Left forelimb (tissue), 1 donor: ENCODE results near the gene PIK3IP1.
"Not testable (repeated sequence)": the region's sequence is repeated elsewhere in the genome, so short reads cannot be mapped to it uniquely, and the experiment has no call there.

ENCODE experiments used
- DNase-seq: peaks from one replicate; pipeline ENCODE4 v3.0.0-alpha.2; 2018; ENCODE audit warnings: low spot score

PIK3IP1 gene

DNA sequence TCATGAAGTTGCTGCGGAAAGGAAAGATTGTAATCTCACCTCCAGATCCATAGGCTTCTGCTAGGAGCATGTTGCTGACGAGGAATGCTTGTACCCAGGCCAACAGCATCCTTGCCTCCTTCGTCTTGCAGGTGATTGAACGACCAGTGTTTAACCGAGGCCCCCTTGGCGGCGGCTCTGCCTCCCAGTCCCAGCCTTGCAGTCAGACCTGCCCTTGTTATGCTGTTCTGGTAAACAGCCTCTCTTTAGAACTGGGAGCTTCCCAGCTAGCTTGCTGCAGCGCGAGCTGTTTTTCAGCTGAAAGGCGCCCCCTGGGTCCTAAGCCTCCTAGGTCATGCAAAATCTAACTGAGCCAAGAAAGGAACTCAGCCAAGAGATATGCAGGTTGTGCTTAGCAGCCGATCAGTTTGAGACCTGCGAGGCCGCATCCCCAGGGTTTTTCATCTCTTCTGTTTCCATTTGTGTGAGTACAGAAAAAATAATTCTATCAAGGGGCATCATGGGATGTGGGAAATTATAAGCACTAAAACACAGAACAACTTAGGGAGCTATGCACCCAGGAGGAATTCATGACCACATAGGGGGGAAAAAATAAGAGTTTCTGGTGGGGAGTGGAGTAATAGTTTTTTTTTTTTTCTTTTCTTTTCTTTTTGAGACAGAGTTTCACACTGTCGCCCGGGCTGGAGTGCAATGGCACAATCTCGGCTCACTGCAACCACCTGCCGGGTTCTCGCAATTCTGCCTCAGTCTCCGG, at the start of gene PIK3IP1:
Gene PIK3IP1, minus strand, starts transcription at position 253 of the 754 bp plus-strand sequence. Its CDS starts 144 bp downstream, at position 109.
- no peak for DNase-seq

DNA sequence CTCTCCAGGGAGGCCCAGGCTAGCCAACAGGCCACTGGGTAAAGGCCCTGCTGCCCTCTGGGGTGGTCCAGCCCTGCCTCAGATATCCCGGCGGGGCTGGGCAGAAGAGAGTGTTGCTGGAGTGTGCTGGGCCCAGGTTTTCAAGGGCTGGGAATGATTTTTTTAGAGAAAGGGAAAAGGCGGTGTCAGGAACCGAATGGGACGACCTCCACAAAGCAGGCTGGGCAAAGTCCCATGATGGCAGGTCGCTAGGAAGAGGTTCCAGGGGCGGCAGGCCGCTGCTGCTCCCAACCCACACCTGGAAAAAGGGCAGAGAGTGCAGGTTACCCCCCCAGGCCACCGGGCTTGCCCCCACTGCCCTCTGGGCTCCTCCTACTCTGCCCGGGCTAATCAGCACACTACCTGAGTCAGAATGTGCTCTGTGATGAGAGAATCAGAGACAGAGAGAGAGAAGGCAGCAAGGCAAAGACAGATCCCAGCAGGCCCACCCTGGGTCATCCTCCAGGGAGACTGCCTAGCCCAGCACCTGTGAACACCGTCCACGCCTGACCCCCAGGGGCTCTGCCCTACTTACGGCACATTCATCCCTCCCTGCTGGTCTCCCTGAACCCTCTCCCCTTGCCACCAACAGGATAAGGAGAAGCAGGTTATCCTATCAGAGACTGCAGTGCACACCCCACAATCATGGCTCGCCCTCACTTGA, 49.2 kb upstream of the PIK3IP1 start:
- no peak for DNase-seq

DNA sequence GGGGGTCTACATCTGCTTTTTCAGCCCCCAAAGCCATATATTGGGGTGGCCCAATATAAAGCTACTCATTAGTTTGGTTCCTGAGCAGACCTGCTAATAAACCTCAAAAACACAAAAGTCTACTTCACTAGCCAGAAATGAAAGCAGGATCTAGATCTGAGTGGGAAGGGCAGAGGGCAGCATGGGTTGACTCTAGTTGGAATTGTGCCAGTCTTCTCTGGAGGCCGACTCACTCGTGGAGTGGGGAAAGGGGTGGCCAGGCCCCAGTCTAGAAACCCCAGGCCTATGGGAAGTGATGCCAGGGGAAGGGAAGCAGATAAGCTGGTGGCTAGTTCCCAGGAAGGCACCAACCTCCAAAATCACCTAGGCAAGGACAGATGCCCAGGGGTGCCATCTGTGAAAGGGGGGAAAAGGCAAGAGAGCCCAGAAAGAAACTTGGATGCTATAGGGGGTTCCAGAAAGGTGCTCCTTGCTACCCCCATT, 48.5 kb upstream of the PIK3IP1 start:
- DNase-seq = no peak

DNA sequence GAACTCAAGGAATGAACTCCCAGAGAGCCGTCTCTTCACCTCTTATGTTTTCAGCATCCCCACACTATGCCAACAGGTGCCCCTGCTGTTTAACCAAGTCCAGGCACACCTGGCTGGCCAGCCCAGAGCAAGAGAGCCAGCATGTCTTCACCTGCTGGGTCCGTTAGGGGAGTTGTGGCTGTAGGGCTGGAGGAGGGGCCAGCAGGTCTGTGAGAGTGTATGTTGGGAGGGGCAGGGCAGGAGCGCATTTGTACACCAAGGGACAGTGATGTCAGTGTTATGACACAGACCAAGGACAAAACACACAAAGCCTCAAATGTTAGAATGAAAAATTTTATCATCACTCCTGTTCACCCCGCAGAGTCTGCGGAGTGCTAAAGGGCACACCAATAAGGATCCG, 48.1 kb upstream of the PIK3IP1 start:
- DNase-seq = no peak

- no peak for DNase-seq
Observed at GRCh38 chr22:31339148-31339832, 47.0 kb upstream of the PIK3IP1 start.

DNA sequence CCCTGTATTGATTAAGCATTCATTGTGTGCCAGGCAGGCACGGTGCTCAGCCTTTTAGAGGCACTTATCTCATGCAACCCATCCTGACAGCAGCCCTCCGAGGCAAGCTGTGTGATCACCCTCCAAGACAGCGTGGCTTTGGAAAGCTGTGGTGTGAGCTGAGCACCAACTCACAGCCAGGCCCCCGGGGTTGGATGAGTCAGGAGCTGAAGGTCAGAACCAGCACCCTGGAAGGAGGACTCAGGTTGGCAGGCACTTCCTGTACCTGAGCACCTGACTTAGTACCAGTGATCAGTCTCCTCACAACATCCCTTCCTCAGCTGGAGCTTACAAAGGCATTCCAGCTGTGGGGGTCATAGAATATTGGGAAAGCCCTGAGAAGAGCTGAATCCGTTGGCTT, 44.9 kb upstream of the PIK3IP1 start:
- DNase-seq = no peak

GRCh38 chr22:31334329-31334728, 42.0 kb upstream of the PIK3IP1 start:
- no peak for DNase-seq

- no peak for DNase-seq
Observed at GRCh38 chr22:31333641-31334040, 41.4 kb upstream of the PIK3IP1 start.

DNA sequence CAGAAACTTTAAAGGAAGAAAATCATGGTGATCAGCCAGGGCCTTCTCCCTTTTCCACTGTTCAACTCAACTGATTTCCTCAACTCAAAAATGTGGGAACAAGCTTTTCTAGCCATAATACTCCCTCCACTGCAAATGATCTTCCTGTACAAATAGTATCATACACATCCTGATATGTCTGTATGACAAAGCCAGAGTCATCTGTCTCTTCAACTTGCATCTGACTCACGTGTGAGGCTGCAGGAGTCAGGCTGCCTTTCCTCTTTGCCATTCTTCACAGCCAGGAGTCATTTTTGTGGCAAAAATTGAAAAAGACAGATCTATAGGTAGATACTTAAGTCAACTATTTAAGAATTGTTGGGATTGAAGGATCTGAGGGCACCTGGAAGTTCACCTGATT, 40.6 kb upstream of the PIK3IP1 start:
- DNase-seq = no peak

- DNase-seq = no peak
Observed at GRCh38 chr22:31332010-31332409, 39.7 kb upstream of the PIK3IP1 start.

- DNase-seq = no peak
Observed at GRCh38 chr22:31329453-31330215, 37.3 kb upstream of the PIK3IP1 start.

GRCh38 chr22:31329029-31329428, 36.7 kb upstream of the PIK3IP1 start:
- DNase-seq = no peak

DNA sequence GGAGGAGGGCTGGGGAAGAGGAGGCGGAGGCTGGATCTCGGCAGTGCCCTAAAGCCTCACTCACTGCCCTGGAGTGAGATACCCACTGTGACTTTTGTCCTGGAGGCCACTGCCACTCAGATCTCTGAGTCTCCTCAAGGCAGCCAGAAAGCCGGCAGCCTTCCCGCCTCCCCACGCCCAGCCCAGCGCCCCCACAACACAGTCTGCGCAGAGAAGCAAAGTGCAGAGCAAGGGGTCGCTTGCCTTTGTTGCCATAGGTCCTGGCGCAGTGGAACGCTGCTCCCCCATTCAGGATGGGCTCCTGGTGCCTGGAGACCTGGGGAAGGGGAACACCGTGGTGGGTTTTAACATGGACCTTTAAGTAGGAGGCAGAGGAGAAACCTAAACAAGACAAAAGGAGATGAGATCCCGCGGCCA, 36.3 kb upstream of the PIK3IP1 start:
- DNase-seq = no peak

DNA sequence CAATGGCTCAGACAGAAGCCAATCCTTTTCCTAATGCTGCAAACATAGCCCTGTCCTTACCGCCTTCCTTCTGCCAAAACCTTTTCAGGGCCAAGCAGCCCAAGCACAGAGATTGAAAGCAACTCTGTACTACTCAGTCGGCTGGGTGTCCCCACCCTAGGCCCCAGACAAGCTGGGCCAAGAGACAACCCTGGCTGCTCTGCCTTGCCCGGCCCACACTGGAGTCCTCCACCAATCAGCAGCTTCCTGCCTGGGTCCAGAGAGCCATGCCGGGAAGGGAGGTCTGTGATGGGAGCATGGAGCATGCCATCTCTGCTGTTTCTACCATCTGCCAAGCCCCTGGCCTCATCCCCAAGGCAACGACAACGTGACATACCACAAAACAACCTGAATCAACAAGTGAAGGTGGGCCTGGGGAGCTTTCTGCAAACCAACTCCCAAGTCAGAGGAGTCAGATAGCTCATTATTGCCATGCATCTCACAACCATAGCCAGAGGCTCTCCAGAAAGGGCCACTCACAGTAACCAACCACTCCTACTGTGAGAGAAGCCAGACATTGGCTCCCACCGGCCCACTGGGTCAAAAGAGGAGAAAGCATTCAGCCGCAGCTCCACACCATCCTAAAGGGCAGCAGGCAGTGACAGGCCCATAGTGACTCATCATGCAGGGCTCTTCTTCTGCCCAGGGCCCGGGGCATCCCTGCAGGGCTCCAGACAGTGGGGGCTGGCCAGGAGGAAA, 35.7 kb upstream of the PIK3IP1 start:
- DNase-seq = no peak

DNA sequence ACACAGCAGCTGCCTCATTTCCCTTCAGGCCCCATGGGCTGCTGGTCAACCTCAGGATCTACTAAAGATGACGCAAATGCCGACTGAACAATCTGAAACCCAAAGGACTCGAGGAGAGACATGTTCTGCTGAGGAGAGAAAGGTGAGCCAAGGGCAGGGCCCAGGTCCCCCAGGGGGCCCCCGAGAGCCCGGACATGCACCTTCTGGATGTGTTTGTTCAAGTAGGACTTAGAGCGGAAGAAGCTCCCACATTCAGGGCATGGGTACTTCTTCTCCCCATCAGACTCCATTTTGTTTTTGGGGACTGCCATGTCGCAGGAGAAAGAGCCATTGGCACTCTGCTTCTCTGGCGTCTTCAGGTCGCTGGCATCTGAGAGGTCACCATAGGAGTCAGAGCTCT, 34.6 kb upstream of the PIK3IP1 start:
- no peak for DNase-seq

DNA sequence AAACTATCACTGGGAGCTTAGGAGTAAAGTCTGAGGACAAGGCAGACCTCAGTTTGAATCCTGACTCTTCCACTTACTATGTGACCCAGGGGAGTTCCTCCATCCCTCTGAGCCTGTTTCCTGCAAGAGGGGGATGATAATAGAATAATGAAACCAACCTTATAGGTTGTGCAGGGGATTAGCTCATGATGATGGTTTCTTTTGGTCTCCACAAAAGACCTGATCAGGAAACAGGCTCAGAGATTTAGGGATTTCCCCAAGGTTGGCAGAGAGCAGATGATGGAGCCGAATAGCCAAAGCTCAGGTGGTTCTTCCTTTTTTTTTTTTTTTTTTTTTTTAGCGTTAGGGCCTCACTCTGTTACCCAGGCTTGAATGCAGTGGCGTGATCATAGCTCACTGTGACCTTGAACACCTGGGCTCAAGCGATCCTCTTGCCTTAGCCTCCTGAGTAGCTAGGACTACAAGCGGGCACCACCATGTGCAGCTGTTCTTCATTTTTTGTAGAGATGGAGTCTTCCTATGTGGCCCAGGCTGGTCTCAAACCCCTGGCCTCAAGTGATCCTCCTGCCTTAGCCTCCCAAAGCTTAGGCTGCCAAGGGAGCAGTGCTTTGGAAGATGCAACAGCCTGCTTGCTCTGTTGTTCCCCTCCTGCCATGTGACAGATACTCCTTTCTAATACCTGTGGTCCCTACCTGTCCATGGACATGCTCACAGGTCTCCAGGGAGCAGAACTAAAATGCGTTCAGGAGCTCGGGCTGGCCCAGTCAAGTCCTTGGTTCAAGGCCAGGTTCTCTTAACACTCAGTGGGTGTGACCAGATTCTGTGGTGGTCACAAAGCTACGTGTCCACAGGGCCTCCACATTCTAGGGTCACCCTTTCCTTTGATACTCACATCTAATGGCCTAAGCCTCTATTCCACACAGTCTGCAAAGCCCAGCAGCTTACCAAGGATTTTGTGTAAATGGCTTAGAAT, 31.6 kb upstream of the PIK3IP1 start:
- DNase-seq = no peak

DNA sequence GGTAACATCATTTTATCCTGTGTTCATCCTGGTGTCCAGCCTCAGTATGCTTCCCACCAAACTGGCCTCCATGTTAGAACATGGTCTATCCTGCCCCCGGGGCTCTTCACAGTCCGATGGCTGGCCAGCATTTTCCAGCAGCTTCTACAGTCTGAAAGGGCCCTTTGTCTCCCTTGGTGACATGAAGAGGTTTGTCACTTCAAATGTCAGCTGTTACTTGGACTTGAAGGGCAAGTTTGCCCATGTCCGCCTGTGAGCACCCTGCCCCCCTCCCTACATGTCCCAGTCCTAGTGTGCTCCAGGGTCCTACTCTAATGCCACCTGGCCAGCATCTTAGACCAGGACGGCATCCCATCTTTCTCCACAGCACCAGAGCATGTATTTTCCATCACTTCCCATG, 29.1 kb upstream of the PIK3IP1 start:
- no peak for DNase-seq

GRCh38 chr22:31314220-31314619, 21.9 kb upstream of the PIK3IP1 start:
- DNase-seq = not testable (repeated sequence)

- no peak for DNase-seq
Observed at GRCh38 chr22:31313366-31314147, 21.3 kb upstream of the PIK3IP1 start.
